IPS-NIHi7 (cell line): ENCODE data around the gene TRABD2A.

Experiments
- DNase-seq: peaks from one replicate; pipeline ENCODE4 v3.0.0; 2012; ENCODE audit warnings: mixed read lengths; ENCODE audit errors: extremely low spot score

The TRABD2A gene

GRCh38 chr2:84850471-84850870 is 30.4 kb downstream of the TRABD2A start:
- DNase-seq: no peak

GRCh38 chr2:84849271-84849952 is 31.5 kb downstream of the TRABD2A start:
- no peak for DNase-seq

GRCh38 chr2:84847326-84848050 is 33.4 kb downstream of the TRABD2A start:
- no peak for DNase-seq

- no peak for DNase-seq
Measured at GRCh38 chr2:84846741-84847142, 34.1 kb downstream of the TRABD2A start.

DNA sequence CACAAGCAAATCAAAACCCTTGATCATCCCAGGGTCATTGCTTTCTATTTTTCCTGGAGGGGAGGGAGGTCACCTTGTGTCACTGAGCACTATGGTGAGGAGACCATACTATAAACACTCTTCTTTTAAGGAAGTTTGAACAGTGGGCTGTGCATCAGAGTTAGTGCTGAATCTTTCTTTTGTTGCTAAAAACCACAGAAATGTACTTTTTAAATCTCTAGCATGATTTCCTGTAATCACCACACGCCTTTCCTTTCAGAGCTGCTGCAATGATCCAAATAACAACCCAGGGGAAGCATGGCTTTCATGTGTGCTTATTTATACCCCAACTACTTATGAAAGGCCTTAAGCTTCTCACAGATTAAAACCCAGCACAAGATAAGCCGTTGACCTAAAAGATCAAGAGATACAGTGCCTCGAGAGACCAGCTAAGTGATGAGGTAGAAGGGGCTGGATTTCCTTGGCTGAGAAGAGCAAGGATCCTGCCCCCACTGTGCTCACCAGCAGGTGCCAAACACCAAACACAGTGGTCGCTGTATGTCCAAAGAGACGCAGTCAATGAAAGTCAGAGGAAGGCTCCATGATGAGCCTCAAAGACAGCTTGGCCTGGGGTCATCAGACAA is 34.7 kb downstream of the TRABD2A start:
- DNase-seq: no peak

DNA sequence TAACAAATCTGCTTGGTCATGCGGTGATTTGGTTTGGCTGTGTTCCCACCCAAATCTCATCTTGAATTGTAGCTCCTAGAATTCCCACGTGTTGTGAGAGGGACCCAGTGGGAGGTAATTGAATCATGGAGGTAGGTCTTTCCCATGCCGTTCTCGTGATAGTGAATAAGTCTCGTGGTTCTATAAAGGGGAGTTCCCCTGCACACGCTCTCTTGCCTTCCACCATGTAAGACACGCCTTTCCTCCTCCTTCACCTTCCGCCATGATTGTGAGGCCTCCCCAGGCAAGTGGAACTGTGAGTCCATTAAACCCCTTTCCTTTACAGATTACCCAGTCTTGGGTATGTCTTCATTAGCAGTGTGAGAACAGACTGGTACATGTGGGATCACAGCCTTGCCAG is 36.7 kb downstream of the TRABD2A start:
- DNase-seq: no peak

DNA sequence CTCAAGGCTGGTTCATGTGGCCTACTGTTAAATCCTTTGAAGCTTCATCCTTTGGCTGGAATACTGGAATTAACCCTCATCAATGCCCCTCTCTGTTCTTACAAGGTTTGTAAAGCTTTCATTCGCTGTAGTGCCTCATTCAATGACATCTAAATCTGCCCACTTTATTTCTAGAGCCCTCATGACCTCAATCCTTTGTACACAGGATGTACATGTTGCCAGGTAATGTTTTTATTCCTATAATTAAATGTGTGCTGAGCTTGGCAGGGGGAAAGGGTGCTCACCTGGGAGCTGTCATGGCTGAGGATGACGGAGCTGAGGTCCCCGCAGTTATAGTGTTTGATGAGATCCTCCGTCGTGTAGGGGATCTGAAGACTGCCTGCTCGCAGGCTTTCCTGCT is 39.3 kb downstream of the TRABD2A start:
- DNase-seq: no peak

DNA sequence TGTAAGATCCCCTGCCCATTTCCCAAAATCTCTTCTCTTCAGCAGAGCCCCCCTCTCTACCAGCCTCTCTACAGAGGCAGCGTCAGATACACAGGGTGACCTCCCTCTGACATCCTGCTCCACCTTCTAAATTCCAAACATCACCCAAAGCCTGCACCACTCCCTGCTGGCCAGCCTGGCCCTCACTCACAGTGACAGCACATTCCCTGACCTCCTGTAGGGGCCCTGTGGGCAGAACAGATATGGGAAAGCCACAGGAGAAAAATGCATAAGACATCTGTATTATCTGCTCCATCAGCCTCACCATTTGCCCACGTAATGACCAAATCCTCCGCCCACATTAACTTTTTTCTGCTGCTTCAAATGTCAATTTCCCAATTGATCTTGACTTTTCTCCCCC is 40.6 kb downstream of the TRABD2A start:
- DNase-seq: peak; percentile 38

DNA sequence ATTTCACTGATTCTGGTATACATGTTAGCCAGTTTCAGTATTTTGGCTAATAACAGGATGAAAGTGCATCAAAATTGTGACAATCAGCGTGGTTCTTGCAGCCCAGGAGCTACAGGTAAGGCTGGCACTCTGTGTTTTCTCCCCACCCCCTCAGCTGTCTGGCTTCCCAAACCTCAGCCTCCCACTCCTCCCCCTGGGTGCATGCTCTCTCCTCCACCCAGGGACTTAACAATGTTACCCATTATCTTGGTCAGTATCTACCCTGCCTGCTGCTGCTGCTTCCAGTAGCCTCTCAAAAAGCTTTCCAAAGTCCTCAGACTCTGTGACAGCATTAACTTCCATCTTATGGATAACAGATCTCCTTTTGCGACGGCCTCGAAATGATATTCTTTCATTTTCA is 41.0 kb downstream of the TRABD2A start:
- no peak for DNase-seq

- DNase-seq: no peak
Measured at GRCh38 chr2:84838434-84839145, 42.3 kb downstream of the TRABD2A start.

GRCh38 chr2:84836215-84836614 is 44.7 kb downstream of the TRABD2A start:
- no peak for DNase-seq

DNA sequence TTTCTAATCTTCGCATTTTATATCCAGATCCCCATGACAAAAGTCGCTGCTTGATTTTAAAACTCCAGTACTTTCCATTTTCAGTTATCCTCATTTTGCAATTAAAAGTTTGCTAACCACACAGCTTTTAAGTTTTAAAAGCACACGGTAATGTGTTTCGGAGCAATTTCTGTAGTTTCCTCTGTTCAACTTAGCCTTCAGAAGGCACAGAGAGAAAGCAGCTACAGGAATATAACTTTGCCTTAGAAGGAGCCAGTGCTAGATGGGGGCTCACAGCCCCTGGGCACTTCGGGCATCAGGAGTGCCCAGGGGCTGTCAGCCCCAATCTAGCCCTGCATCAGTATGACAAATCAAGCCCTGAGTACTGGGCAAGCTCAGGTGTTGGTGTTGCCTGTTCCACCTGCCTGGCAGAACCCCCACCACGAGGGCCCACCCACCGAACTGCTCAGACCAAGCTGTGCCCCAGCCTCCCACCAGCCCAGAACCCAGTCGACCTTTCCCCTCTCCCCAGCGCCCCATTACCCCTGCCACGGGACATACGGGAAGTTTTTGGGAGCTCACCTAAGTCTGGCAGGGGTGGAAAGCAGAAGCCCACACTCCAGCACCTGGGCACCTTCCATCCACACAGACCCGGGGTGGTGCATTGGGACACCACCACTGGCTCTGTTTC is 47.3 kb downstream of the TRABD2A start:
- no peak for DNase-seq

- DNase-seq: no peak
Measured at GRCh38 chr2:84832772-84833461, 48.0 kb downstream of the TRABD2A start.

DNA sequence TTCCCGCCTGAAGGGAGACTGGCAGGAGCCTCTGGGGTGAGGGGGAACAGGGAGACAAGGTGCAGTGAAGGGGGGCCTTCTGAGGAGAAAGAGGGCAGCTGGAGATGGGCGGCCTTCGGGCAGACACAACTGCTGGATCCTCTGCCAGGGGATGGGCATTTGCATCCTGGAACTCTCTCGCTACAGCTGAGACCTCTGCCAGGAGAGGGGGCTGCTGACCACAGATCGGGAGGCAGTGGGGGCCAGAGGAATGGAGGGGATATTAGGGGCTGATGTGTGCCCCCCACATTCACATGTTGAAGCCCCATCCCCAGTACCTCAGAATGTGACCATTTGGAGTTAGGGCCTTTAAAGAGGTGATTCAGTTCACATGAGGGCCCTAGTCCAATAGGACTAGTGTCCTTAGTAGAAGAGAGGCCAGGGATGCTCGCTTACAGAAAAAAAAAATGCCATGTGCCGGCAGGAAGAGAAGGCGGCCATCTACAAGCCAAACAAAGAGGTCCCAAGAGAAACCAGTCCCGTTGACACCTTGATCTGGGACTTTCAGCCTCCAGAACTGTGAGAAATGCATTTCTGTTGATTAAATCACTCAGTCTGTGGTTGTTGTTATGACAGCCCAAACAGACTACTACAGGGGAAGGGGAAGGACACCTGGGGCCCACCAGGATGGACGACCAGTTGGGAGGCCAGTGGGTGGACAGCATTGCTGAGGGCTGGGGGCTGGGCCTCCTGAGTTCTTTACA is 50.0 kb downstream of the TRABD2A start:
- no peak for DNase-seq

DNA sequence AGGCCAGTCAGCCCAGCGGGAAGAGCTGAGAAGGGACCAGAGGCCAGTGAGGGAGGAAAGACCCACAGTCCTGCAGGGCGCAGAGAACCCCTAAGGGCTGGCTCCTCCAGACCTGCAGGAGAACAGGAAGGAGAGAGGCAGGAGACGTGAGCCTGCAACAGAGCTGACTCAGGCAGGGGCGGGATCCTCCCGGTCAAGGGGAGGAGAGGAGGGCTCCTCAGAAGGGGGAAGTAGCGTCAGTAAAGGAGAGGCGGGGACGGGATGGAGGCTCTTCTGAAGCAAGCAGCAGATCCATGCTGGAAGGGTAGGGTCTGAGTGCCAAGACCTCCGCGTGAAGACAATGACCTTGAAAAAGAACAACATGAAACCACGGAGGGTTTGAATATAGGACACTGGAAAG is 50.8 kb downstream of the TRABD2A start:
- DNase-seq: peak; percentile 66

GRCh38 chr2:84829693-84830092 is 51.2 kb downstream of the TRABD2A start:
- no peak for DNase-seq

DNA sequence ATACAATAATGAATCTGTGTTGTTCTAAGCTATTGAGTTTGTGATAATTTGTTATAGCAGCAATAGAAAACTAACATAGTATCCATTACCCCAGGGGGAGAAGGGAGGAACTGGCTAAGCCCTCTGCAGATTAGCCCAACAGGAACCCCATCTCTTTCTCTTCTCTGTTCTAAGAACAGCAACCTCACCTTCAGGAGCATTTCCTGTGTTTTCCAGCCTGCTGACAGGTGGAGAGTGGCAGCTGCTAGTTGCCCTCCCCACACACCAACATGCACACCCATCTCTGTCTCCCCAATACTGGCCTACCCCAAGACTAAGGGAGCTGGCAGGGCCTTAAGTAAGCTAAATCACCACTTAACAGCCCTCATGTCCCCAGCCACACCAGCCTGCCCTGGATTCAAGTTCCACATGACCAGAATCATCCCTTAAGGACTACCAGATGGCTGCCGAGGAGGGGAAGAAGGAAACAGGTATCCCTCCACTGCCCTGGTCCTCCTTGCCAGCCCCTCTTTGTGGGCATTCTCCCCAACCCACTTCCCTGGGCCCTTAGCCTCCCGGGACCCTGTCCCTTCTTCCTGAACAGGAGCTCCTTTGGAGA is 52.8 kb downstream of the TRABD2A start:
- DNase-seq: no peak

DNA sequence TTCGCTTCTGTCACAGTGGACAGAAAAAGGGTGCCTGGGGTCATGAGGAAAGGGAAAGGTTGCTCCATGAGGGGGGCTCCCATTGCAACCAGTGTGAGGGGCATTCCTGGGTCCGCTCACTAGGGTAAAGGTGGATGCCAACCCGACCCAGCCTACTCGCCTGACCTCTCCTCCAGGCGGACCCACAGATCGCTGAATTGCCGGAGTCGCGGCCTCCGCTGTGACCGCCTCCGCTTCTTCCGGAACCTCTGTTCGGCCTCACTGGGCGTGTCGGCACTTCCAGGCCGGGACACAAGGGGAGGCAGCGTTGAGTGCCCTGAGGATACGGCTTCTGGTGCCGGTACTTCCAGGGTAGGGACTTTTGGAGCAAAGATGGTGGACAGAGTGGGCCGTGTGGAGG is 57.1 kb downstream of the TRABD2A start:
- no peak for DNase-seq

DNA sequence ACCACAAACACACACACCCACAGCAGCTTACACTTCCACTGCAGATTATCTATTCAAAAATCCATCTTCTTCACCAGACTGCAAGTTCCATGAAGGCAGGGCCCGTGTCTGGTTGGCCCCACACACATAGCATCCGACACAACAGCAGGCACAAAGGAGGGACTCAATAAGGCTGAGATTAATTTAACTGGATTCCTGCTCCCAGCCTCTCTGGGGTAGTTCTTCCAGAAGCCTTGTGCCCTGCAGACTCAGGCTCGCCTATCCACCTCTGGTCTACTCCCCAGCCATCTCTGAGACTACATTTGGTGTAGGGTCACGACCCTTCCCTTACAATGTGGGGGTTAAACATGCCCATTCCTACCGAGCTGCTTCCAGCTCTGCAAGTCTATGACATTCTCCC is 57.7 kb downstream of the TRABD2A start:
- no peak for DNase-seq

DNA sequence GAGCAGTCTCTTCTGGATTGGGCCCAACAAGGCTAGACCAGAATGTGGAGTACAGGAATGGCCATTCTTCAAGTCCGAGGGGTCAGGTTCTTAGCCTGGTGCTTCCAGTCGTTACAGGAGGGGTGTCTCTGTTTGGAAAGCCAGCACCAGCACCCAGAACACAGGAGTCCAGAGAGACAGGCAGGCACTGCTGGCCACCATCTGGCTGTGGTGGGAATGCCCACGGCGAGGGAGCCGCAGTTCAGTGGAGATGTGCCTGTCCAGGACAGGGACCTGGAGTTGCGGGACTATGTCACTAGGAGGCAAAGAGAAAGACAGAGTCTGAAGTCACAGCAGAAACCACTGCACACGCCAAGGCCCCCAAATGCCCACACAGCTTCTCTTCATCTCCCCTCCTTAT is 59.1 kb downstream of the TRABD2A start:
- no peak for DNase-seq
